Endothelial cell of umbilical vein (primary cell): ENCODE results near the gene ALDH2. TPM values are rescaled to one million over a fixed set of nuclear protein-coding genes. Genes with fewer than 3 reads are reported as not detected.
"Not testable (repeated sequence)": the region's sequence is repeated elsewhere in the genome, so short reads cannot be mapped to it uniquely, and the experiment has no call there.

Experiments used
- BruUV-seq: library from RNA; stranded (reverse); fragments of 400-500 nt; replicated peaks from 2 replicates; lab custom pipeline; 2021; lab: Mats Ljungman, UMichigan
- CTCF ChIA-PET: fragments of 300-600, 350-600 bp; sonication (Branson Sonifier 250); formaldehyde crosslinking; loops from one replicate; lab custom pipeline; 2021; ENCODE audit warnings: antibody characterized with exemption, inconsistent platforms; lab: Charles Lee
- POLR2A ChIA-PET: fragments of 300-600, 350-600 bp; sonication (Branson Sonifier 250); formaldehyde crosslinking; loops from one replicate; lab custom pipeline; 2021; ENCODE audit warnings: antibody characterized with exemption, inconsistent platforms; lab: Charles Lee
- DNase-seq: peaks from one replicate; pipeline ENCODE4 v3.0.0-alpha.2; 2011; ENCODE audit warnings: low read depth, low spot score
- FAIRE-seq: peaks from 2 replicates; lab custom pipeline; 2011; peaks lifted over from hg19 to GRCh38; lab: Jason Lieb, UNC
- H2AFZ ChIP-seq: 2 replicates; pipeline ENCODE4 v1.6.0; 2012; ENCODE audit warnings: low read depth, low read length, control low read depth, inconsistent platforms
- H3K27ac ChIP-seq: 2 replicates; pipeline ENCODE4 v1.5.1; 2011; ENCODE audit warnings: low read depth, mild to moderate bottlenecking, control low read depth, low read length, moderate library complexity; ENCODE audit not compliant: insufficient read depth
- H3K27me3 ChIP-seq, 2 experiments: 2 replicates each; pipeline versions ENCODE4 v1.6.0 to v1.6.1; 2011; ENCODE audit warnings: low read length in 2 of 2, mixed read lengths in 1 of 2; ENCODE audit not compliant: control insufficient read depth in 2 of 2, insufficient read depth in 2 of 2
- H3K36me3 ChIP-seq, 2 experiments: 2 replicates in 1 of 2; 3 replicates in 1 of 2; pipeline ENCODE4 v1.5.1; 2011; ENCODE audit warnings: low read length in 2 of 2, mild to moderate bottlenecking in 1 of 2, moderate library complexity in 1 of 2; ENCODE audit not compliant: control insufficient read depth in 2 of 2, insufficient read depth in 2 of 2; ENCODE audit errors: extremely low read depth in 1 of 2
- H3K4me1 ChIP-seq: 3 replicates; pipeline ENCODE4 v1.5.1; 2011; ENCODE audit warnings: mild to moderate bottlenecking, low read length; ENCODE audit not compliant: control insufficient read depth, insufficient read depth; ENCODE audit errors: extremely low read depth
- H3K4me2 ChIP-seq: 2 replicates; pipeline ENCODE4 v1.6.1; 2011; ENCODE audit warnings: low read length, control low read depth, mixed read lengths; ENCODE audit not compliant: insufficient read depth
- H3K4me3 ChIP-seq, 3 experiments: fragments of 200-600 bp in 1 of 3; sonication (generic), shearing (Covaris generic) in 1 of 3; replicated peaks in 1 of 3; 2 replicates each; pipeline ENCODE4 v1.5.1; 2011 to 2016; ENCODE audit warnings: control low read depth in 3 of 3, low read length in 3 of 3, mild to moderate bottlenecking in 2 of 3, inconsistent platforms in 1 of 3, low read depth in 1 of 3, moderate library complexity in 1 of 3; ENCODE audit not compliant: insufficient read depth in 1 of 3
- H3K79me2 ChIP-seq: 2 replicates; pipeline ENCODE4 v1.6.0; 2012; ENCODE audit warnings: low read length, inconsistent platforms; ENCODE audit not compliant: control insufficient read depth, insufficient read depth
- H3K9ac ChIP-seq: replicated peaks from 2 replicates; pipeline ENCODE3; 2011; ENCODE audit warnings: low read length, control low read depth; ENCODE audit not compliant: insufficient read depth; ENCODE audit errors: extremely low read depth
- H3K9me1 ChIP-seq: replicated peaks from 3 replicates; pipeline ENCODE4 v1.6.0; 2011; ENCODE audit warnings: mild to moderate bottlenecking, low read length; ENCODE audit not compliant: control insufficient read depth, insufficient read depth; ENCODE audit errors: extremely low read depth
- H3K9me3 ChIP-seq: replicated peaks from 2 replicates; pipeline ENCODE4 v1.5.1; 2012; ENCODE audit warnings: low read length, inconsistent platforms; ENCODE audit not compliant: control insufficient read depth, insufficient read depth
- H4K20me1 ChIP-seq: replicated peaks from 2 replicates; pipeline ENCODE3; 2011; ENCODE audit warnings: mild to moderate bottlenecking, low read length; ENCODE audit not compliant: control insufficient read depth, insufficient read depth; ENCODE audit errors: extremely low read depth
- FOS ChIP-seq: IDR thresholded peaks from 2 replicates; pipeline ENCODE4 v1.6.1; 2011; ENCODE audit warnings: mild to moderate bottlenecking, low read length, moderate library complexity, borderline replicate concordance; ENCODE audit not compliant: insufficient read depth
- GATA2 ChIP-seq: IDR thresholded peaks from 2 replicates; pipeline ENCODE4 v1.7.0; 2011; ENCODE audit warnings: low read depth, mild to moderate bottlenecking, moderate library complexity, mixed read lengths, low read length; ENCODE audit not compliant: insufficient read length, insufficient read depth
- JUN ChIP-seq: IDR thresholded peaks from 2 replicates; pipeline ENCODE4 v1.6.1; 2011; ENCODE audit warnings: borderline replicate concordance, low read depth; ENCODE audit not compliant: insufficient read length, insufficient read depth
- MYC ChIP-seq: IDR thresholded peaks from one replicate; pipeline ENCODE4 v1.6.1; 2011; ENCODE audit warnings: mild to moderate bottlenecking, low read depth, low read length
- dilution Hi-C: fragments of 300-500 bp; cut with MboI; formaldehyde crosslinking; loops from one replicate; pipeline ENCODE4 v1.15.0; 2019; ENCODE audit warnings: low sequenced_read_pairs; ENCODE audit not compliant: extremely low pct_ligation_motif_present
- intact Hi-C: fragments of 100-400 bp; cut with micrococcal nuclease; formaldehyde crosslinking; loops from one replicate; pipeline ENCODE4 v1.10.0; 2022
- polyA plus RNA-seq, 4 experiments: library from polyadenylated mRNA; depleted of rRNA in 3 of 4; stranded (reverse) in 3 of 4; unstranded in 1 of 4; fragments of >200 nt; gene quantifications; 2 replicates each; pipeline versions ENCODE4 v1.2.1 to v1.2.3, GENCODE V29; 2011 to 2012; ENCODE audit warnings: missing spikeins in 1 of 4
- total RNA-seq: library from RNA; stranded (reverse); gene quantifications from 2 replicates; pipeline ENCODE4 v1.2.3, GENCODE V29; 2021
- TF ChIP-seq, protein P1 (sequence below), 2 donors: IDR thresholded peaks; 1 replicate in 1 of 2; 2 replicates in 1 of 2; pipeline ENCODE4 v1.5.1; 2011; ENCODE audit warnings: low read length in 2 of 2, mild to moderate bottlenecking in 2 of 2, moderate library complexity in 2 of 2, control low read depth in 1 of 2, inconsistent platforms in 1 of 2, low read depth in 1 of 2; ENCODE audit not compliant: insufficient read depth in 1 of 2; ENCODE audit errors: extremely low read depth in 1 of 2

ALDH2 gene
- total and polyA plus RNA-seq, 2 donors (not counting 3 experiments of a cell fraction or from before 2014, with no cell fraction given): 69.5 to 86.5 TPM

- BruUV-seq, H3K27ac ChIP-seq, H4K20me1 ChIP-seq, FAIRE-seq, H3K4me3 ChIP-seq, H3K79me2 ChIP-seq, H3K9ac ChIP-seq, H3K4me2 ChIP-seq, H3K4me1 ChIP-seq, H3K9me1 ChIP-seq, H3K9me3 ChIP-seq, H2AFZ ChIP-seq, H3K36me3 ChIP-seq, intact Hi-C loops, POLR2A ChIA-PET: not testable (repeated sequence)
- H3K27me3 ChIP-seq: peaks cover 16 to 22% of the 10 kb centered on the region in 2 experiments
- TF ChIP-seq, protein P1, sequence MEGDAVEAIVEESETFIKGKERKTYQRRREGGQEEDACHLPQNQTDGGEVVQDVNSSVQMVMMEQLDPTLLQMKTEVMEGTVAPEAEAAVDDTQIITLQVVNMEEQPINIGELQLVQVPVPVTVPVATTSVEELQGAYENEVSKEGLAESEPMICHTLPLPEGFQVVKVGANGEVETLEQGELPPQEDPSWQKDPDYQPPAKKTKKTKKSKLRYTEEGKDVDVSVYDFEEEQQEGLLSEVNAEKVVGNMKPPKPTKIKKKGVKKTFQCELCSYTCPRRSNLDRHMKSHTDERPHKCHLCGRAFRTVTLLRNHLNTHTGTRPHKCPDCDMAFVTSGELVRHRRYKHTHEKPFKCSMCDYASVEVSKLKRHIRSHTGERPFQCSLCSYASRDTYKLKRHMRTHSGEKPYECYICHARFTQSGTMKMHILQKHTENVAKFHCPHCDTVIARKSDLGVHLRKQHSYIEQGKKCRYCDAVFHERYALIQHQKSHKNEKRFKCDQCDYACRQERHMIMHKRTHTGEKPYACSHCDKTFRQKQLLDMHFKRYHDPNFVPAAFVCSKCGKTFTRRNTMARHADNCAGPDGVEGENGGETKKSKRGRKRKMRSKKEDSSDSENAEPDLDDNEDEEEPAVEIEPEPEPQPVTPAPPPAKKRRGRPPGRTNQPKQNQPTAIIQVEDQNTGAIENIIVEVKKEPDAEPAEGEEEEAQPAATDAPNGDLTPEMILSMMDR (IDR thresholded peaks at IDR 0.05; ENCODE audit: extremely low read depth in 1 of 2, insufficient read depth in 1 of 2, low read depth in 1 of 2, low read length in 2 of 2): peak; percentile 6 to 21
- peak; percentile 17 for DNase-seq
- CTCF ChIA-PET: interaction anchor here (3.3 kb wide), 1 partner anchor 12 kb away, joined by 12 read pairs; no protein-coding TSS in a partner anchor
- dilution Hi-C loops: loop anchor here (25.0 kb wide), 1 partner anchor 137 kb away; the partner anchor contains the start of genes ACAD10 and BRAP
Measured at GRCh38 chr12:111824312-111824711, 57.6 kb downstream of the ALDH2 start.

DNA sequence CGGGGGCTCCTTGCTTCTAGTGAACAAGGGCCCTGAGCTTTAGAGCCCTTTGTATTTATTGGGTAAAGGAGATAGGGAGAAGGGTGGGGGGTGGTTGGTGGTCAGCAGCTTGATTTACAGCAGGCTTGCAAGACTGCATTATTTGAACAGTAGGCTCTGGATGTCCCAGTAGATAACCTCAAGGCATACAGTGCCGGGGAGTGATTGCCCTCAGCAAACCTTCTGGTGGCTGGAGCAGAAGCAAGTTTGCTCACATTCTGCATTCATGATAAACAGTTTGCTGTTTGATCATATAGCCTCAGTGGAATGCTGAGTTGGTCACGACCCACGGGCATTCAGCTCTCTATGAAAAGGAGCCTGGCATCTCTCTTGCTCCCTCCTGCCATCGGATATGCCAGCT, 58.8 kb downstream of the ALDH2 start:
- FAIRE-seq (no peak), DNase-seq (no peak)
- no TSS peak for BruUV-seq
- Histone ChIP-seq H3K79me2 (no peaks in the 10 kb centered on the region), H3K9me3 (no peaks in the 10 kb centered on the region), H3K9me1 (no peaks in the 10 kb centered on the region), H3K27ac (no peak overlapping the region), H3K4me2 (no peak overlapping the region), H3K4me3 (no peak overlapping the region), H2AFZ (no peak overlapping the region), H3K36me3 (no peaks in the 10 kb centered on the region), H3K27me3 (peaks cover 11 to 21% of the 10 kb centered on the region in 2 experiments), H3K9ac (no peak overlapping the region), H4K20me1 (no peaks in the 10 kb centered on the region), H3K4me1 (no peaks in the 10 kb centered on the region)
- ChIA-PET CTCF (interaction anchor here (0.6 to 3.3 kb wide), 6 partner anchors 11 to 261 kb away, joined by 3 to 12 read pairs (median 4); no protein-coding TSS in a partner anchor), POLR2A (no interaction called here)
- TF ChIP-seq, protein P1 (IDR thresholded peaks at IDR 0.05; ENCODE audit: extremely low read depth in 1 of 2, insufficient read depth in 1 of 2, low read depth in 1 of 2, low read length in 2 of 2): no peak
- no peak for TF ChIP-seq GATA2
- TF ChIP-seq JUN: no peak
- no peak for TF ChIP-seq FOS
- no peak for TF ChIP-seq MYC
- dilution Hi-C loops: no loop called here
- intact Hi-C loops: no loop called here
